ENCODE data around the gene PCSK9.

GRCh38 chr1:55076356-55076755, 37.0 kb downstream of the PCSK9 start:
- TF ChIP-seq POLR2AphosphoS5 (IDR thresholded peaks at IDR 0.05) (no peak), CTCF (IDR thresholded peaks at IDR 0.05) (no peak), POLR2A (IDR thresholded peaks at IDR 0.05) (no peak)
